Umbilical cord (tissue), 2 donors: ENCODE data around the gene ADAM12. TPM values are rescaled to one million over a fixed set of nuclear protein-coding genes. Genes with fewer than 3 reads are reported as not detected.

Source experiments
- DNase-seq: peaks from one replicate; pipeline ENCODE4 v3.0.0-alpha.2; 2015; ENCODE audit warnings: low spot score
- total RNA-seq: library from RNA; depleted of rRNA; stranded (reverse); fragments of >200 nt; gene quantifications from one replicate; pipeline ENCODE4 v1.2.3, GENCODE V29; 2014; ENCODE audit warnings: low replicate concordance; ENCODE audit not compliant: insufficient read depth

Gene ADAM12
- total RNA-seq, 1 donor from 2014 or later, result 196 TPM

DNA sequence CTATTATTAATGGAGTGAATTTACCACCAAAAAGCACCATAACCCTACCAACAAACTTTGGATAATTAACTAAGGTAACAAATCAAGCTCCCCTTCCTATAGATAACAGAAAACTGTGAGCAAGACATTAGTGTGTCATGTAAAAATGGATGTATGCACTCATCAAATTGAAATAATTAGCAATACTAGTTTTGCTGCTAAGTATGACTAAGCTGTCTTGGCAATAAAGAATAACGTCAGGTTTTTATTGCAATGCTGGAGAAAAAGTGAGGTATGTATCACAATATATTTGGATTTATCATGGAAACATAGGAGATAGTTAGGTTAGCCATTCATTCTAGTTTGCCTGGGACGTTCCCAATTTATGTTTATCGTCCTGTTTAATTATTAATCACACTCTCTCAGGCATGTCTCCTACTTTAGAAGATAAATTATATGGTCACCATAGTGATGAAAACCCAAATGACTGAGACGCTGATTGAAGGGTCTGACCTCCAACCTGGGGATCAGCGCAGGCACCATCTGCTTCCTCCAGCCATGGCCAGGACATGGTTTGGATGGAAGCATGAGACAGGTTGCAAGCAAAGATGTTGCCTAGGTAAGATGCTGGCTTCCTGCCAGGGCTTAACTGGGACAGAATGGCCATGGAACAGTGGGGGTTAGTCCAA is 366.3 kb downstream of the ADAM12 start:
- no peak for DNase-seq

DNA sequence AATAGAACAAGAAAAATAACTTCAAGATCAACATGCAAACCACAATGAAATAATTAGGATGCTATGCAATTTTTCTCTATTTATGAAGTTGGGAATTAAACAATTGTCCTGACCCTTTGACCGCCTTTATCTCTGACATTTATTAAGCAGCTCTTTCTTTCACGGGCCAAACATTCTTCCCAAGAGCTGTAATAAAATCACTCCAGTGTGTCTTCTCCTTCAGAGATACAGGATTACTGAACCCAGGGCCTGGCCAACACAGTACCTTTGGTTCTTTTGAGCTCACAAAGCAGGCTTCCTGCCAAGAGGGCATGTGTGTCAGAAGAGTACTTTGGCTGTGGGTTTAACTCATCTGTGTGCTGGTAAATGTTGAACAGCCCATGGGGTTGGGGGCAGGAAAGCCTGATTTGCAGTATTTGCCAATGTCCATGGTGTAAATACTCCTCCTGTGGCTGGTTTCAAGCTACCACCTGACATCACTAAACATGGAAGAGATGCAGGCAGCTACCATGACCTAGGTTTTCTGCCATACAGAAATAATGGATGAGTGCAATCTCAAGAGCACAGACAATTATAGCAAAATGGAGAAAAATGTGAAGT is 370.2 kb downstream of the ADAM12 start:
- DNase-seq, result peak; percentile 51

DNA sequence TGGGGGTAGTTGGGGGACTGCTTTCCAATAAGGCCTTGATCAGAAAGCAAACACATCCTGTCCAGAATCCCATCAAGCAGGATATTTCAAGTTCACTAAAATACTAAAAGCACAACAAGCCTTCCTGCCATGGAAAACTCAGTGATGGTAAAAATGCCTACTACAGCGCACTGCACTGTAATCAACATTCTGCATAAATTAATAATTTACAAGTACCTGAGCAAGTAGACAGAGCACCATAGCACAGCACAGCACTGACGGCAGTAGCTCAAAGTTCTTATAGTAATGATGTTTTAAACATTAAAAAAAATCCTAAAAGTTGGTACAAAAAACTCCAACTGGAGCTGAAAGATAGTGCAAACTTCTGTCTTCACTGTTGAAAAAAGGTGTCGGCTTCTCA is 371.4 kb downstream of the ADAM12 start:
- no peak for DNase-seq

GRCh38 chr10:126016156-126016805 is 372.0 kb downstream of the ADAM12 start:
- DNase-seq, result no peak

DNA sequence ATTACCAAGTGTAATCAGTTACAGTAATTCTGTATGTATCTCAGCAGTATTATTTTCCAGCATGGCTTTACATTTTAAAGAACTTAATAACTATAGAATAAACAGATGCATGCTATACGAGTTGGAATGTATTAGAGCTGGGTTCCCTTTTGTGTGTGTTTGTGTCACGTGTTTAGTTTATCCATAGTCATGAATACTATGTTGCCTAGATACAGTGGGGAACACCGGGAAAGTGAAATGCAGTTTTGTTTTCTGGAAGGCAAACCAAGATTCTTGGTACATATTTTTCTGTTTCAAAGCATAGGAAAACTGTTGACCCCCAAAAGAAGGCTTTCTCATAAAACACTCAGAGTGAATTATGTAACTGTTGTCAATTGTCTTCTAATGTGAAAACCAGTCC is 372.9 kb downstream of the ADAM12 start:
- DNase-seq, result peak; percentile 19

GRCh38 chr10:126014309-126014708 is 374.0 kb downstream of the ADAM12 start:
- no peak for DNase-seq

DNA sequence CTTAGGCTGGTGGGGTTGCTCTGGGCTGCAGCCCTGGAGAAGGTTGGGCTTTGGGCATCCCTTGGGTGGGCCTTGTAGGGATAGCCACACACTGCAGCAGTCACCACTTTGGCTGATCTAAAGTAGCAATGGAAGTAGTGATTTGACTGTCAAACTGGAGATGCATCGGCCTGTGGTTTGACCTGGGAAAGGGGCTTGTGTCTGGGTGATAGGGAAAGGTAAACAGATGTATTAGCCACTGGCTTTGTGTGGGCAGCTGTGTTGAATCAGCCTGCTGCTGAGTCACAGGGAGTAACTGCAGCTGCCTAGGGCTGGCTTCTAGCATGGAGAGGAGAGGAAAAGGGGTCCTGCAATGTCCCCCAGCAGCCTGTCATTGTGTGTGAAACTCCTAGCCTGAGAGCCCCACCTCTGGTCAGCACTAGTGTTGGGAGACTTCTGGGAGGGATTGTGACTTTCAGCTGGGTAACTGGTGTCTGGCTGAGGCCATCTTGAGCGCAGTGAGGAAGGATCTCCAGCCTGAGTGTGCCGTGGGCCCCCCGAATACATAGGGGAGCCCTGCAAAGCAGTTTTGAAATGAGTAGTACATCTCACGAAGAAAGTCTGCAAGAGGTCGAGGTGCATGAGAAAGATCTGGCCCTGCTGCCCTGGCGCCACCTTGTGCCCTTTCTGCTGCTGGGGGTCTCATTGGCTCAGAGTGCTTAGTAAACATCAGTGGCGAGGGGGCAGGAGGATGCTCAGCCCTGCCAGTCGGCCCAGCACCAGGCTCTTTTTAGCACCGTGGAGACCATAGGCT is 374.6 kb downstream of the ADAM12 start:
- DNase-seq, result no peak

- no peak for DNase-seq
These were observed 375.8 kb downstream of the ADAM12 start for GRCh38 chr10:126012485-126012884.

DNA sequence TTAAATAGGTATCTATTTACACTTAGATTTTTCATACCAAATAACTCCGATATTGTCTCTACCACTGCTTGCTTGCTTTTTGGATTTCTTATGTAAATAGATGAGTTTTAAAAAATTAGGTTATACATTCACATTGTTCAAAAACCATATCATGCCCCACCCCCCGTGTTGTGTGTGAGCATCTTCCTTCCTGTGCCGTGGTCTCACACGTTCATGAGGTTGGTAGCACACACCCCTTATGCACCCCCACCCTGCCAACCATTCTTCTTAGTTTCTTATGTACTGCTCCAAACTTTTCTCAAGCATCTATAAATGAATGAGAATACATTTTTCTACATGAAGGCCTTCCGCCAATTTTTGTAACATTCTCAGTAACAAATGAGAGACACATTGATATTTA is 376.3 kb downstream of the ADAM12 start:
- DNase-seq, result no peak

GRCh38 chr10:126009650-126010049 is 378.6 kb downstream of the ADAM12 start:
- DNase-seq, result peak; percentile 75

DNA sequence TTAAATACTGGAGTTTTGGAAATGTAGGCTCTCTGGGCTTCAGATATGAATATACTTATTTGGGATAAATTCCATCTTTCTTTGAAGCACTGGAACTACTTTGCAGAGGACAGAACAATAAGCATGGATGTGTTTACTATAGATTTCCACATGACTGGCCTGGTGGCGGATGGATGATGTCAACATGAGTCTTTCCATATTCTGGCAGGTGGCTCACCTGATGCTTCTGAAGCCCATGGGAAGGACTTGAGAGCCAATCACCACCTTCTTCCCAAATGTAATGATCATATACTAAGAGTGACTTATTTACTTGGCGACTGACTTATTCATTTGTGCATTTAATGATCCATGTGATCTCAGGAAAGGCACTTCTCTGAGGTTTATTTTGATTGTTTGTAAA is 381.4 kb downstream of the ADAM12 start:
- no peak for DNase-seq

DNA sequence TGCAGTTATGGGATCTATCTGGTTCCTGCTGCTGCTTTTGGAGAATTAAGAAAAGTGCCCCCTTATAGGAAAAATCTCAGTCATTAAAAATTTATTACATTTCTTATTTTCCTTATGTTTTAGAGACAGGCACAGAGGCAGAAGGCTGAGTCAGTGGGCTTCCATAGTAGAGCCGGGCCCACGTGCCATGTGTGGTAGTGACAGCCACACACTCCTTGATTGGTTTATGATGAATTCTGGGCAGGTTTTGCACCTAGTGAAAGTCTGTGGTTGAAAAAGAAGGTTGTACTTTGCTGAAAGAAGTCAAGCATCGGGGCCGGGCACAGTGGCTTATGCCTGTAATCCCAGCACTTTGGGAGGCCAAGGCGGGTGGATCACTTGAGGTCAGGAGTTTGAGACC is 382.0 kb downstream of the ADAM12 start:
- DNase-seq, result no peak

DNA sequence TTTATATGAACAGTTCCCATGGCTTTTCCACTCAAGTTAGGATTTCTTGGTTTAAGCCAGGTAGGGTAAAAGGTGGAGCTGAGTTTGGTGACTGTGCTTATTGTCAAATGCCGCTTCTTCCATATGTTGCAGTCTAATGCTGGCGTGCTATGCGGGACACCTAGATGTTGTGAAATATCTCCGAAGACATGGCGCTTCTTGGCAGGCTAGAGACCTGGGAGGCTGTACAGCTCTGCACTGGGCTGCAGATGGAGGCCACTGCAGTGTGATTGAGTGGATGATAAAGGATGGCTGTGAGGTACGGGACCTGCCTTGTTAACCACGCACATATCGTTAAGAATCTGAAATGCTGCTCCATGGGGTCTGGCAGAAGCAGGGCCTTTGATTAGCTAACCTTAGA is 383.5 kb downstream of the ADAM12 start:
- DNase-seq, result no peak

- DNase-seq, result peak; percentile 25
These were observed 386.7 kb downstream of the ADAM12 start for GRCh38 chr10:126001576-126001975.

DNA sequence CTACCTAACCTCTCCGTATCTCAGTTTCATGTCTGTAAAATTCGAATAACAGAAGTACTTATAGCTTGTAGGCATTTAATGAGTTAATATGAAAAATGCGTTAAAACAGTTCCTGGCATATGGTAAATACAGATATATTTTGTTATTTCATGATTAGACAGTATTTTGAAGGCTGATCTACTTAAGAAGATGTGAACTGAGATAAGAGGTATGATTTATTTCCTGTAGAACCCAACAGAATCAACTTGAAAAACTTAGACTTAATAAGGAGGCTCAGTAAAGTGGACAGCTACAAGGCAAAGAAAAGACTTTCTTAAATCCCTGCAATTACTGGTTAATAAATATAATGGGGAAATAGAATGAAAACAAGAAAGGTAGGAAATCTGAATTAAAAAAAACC is 388.6 kb downstream of the ADAM12 start:
- DNase-seq, result no peak

DNA sequence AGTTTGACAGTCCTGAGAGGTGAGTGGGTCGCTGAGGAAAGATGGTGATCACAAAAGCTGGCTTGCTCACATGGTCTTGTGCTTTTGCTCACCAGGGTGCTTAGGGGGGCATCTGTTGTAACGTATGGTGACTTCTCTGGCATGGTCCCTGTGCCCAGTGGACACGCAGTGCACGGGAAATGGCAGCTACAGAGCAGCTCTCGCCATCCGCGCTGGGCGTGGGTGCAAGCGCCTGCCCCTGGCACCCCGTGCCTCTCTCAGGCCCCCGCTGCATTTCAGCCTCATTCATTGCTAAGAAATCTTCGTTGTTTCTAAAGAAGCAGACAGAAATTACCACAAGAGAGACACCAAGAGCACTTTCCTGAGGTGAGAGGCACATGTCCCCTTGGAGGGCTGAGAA is 390.7 kb downstream of the ADAM12 start:
- no peak for DNase-seq

DNA sequence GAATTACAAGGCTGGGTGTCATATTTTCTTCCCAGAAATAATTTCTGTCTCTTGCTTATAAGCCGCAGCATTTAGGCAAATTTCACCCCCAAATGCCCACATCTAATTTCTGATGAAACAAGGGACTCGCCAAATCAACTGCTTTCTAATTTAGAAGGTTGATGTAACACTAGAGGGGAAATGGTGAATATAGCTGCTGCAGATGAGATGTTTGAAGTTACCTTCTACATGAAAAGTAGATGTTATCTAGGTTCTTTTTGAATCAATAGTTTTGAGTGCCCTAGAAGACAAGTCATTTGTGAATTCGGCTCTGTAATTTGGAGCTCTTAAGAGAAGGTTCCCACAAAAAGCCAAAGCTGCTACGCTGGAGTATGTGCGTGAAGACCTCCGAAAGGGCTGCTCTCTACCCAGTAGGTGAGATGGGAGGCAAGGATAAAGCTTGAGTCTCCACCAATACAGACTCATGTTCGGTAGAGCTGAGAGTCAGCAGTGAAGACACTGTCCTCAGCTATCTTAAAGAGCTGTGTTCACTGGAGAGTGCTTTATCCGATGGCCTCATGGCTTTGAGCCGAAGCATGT is 392.5 kb downstream of the ADAM12 start:
- DNase-seq, result no peak

DNA sequence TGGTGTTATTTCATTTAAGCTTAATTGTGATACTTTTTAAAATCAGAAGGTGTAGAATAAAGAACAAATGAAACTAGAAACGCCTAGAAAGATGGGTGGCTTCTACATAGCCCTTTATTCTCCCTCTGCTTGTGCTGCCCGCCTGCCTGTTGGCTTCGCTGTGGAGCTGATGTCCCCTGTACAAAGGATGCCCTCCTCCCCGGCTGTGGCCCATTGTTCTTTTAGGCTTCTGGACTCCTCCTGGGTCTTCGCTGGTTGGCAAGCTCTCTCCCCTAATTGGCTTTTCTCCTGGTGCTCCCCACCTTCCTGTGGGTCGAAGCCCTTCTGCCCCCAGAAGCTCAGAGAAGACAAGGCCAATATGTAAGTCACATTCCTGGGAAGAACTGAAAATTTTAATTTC is 393.7 kb downstream of the ADAM12 start:
- no peak for DNase-seq

- no peak for DNase-seq
These were observed 396.0 kb downstream of the ADAM12 start for GRCh38 chr10:125992254-125992653.

DNA sequence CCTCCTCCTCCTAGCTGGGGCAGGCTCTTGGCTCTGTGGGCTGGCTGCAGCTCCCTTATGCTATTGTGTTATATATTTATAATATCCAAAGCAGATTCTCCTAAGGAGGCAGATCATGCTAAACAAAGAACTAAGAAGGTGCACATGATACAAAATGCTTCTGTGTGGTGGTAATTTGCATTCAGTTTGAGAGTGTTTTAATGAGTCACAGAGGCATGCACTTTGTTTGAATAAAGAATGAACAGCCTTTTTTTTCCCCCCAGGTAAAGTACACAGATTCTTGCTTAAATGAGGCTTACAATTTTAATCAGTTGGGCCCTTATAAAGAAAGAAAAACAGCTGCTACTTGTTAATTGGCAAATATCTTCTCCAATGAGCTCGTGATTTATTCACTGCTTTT is 396.9 kb downstream of the ADAM12 start:
- DNase-seq, result no peak

DNA sequence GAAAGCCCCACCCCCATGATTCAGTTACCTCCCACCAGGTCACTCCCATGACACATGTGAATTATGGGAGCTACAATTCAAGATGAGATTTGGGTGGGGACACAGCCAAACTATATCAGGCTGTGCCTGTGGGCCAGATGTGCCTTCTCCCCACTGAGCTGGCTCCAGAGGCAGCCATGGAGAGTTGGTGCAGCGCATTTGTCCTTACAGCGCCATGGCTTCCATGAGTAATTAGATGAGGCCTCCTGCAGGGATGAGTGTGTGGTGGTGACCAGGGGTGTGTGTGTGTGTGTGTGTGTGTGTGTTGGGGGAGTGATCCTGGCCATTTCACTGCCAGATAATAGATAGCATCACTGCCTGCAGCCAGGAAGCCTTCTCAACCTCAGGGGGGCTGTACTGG is 397.3 kb downstream of the ADAM12 start:
- no peak for DNase-seq

DNA sequence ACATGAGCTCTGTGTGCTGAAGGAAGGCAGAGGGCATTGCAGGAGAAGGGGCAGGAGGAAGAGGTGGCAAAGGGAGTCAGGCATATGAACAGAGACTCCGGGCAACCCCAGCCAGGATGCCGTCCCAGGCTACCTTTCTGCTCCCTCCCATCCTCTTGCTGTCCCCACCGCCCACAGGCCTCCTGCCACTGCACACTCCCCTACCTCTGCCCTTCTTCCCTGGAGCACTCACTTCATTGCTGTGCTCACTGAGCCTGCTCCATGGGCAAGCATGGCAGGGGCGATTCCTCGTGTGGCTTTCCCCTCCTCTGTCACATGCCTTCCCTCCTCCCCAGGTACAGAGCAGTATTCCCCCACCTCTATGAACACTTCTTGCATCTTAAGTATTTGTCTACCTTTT is 398.5 kb downstream of the ADAM12 start:
- DNase-seq, result no peak
